RWPE2 (cell line): Measurements from ENCODE around the gene RAD9A.

ENCODE experiments used
- ATAC-seq: fragments of 200-7000 bp; cut with Tn5 transposase; 3 replicates; pipeline ENCODE4 v1.9.1; 2021; ENCODE audit warnings: low read depth
- DNase-seq: peaks from one replicate; pipeline ENCODE4 v3.0.0-alpha.2; 2020; ENCODE audit warnings: low spot score
- H3K27ac ChIP-seq: fragments of 450-650 bp; 2 replicates; pipeline ENCODE4 v1.5.1; 2017; ENCODE audit warnings: mild to moderate bottlenecking; ENCODE audit not compliant: poor library complexity, severe bottlenecking
- H3K27me3 ChIP-seq: fragments of 250-450 bp; sonication (Bioruptor Pico); 2 replicates; pipeline ENCODE4 v1.5.1; 2021; ENCODE audit warnings: mild to moderate bottlenecking, moderate library complexity; ENCODE audit not compliant: insufficient read depth, poor library complexity, severe bottlenecking
- H3K36me3 ChIP-seq: fragments of 250-450 bp; sonication (Bioruptor Pico); 2 replicates; pipeline ENCODE4 v1.5.1; 2020; ENCODE audit warnings: low read depth, mild to moderate bottlenecking, moderate library complexity
- H3K4me1 ChIP-seq: fragments of 250-450 bp; sonication (Bioruptor Pico); 2 replicates; pipeline ENCODE4 v1.5.1; 2021; ENCODE audit warnings: mild to moderate bottlenecking, moderate library complexity; ENCODE audit not compliant: insufficient read depth, poor library complexity, severe bottlenecking
- H3K4me3 ChIP-seq: fragments of 250-450 bp; sonication (Bioruptor Pico); 2 replicates; pipeline ENCODE4 v1.5.1; 2021; ENCODE audit warnings: mild to moderate bottlenecking, moderate library complexity; ENCODE audit not compliant: severe bottlenecking
- H3K9me3 ChIP-seq: fragments of 250-450 bp; sonication (Bioruptor Pico); 2 replicates; pipeline ENCODE4 v1.5.1; 2021; ENCODE audit warnings: mild to moderate bottlenecking, moderate library complexity; ENCODE audit not compliant: severe bottlenecking
- CTCF ChIP-seq: fragments of 450-650 bp; IDR thresholded peaks from one replicate; pipeline ENCODE4 v1.5.1; 2017; ENCODE audit warnings: mild to moderate bottlenecking, moderate library complexity; ENCODE audit not compliant: poor library complexity, severe bottlenecking

RAD9A gene

GRCh38 chr11:67379061-67380058, 12.4 kb upstream of the RAD9A start:
- Histone ChIP-seq H3K27me3 (no peaks in the 10 kb centered on the region), H3K36me3 (no peaks in the 10 kb centered on the region), H3K27ac (peak overlapping the region; percentile 53), H3K4me1 (peaks cover 32% of the 10 kb centered on the region), H3K4me3 (no peak overlapping the region), H3K9me3 (no peaks in the 10 kb centered on the region)
- DNase-seq (no peak), ATAC-seq (peak; percentile 71)
- TF ChIP-seq CTCF, result no peak

DNA sequence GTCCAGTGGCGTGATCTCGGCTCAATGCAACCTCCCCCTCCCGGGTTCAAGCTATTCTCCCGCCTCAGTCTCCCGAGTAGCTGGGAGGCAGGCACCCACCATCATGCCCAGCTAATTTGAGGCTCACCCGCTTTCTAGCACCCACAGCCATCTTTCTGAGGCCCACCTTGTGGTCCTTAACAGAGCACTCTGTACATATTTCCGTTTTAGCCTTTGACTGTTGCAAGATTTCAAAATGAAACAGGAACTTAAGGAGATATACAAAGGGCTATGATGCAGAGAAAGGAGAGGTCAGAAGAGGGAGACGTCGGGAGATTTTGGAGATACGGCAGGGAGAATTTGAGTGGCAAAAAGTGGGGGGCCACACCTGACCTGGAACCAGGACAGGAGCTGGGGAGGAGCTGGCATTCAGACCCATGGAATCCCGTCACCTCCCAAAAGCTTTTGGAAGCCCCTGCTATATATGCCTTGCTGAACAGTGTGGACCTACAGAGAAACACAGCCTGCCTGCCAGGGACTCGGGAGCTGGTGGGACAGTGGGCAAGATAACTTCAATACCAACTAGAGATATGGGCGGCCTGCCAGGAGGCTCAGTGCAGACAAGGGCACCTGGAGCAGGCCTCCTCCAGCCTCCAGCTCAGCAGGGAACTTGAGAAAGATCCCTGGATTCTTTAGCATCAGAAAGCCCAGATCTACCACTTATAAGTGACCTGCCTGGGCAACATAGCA, 10.4 kb upstream of the RAD9A start:
- Histone ChIP-seq H3K36me3 (no peaks in the 10 kb centered on the region), H3K9me3 (no peaks in the 10 kb centered on the region), H3K4me3 (no peak overlapping the region), H3K27ac (no peak overlapping the region), H3K27me3 (no peaks in the 10 kb centered on the region), H3K4me1 (peaks cover 31% of the 10 kb centered on the region)
- DNase-seq, result no peak
- no peak for ATAC-seq
- no peak for TF ChIP-seq CTCF

DNA sequence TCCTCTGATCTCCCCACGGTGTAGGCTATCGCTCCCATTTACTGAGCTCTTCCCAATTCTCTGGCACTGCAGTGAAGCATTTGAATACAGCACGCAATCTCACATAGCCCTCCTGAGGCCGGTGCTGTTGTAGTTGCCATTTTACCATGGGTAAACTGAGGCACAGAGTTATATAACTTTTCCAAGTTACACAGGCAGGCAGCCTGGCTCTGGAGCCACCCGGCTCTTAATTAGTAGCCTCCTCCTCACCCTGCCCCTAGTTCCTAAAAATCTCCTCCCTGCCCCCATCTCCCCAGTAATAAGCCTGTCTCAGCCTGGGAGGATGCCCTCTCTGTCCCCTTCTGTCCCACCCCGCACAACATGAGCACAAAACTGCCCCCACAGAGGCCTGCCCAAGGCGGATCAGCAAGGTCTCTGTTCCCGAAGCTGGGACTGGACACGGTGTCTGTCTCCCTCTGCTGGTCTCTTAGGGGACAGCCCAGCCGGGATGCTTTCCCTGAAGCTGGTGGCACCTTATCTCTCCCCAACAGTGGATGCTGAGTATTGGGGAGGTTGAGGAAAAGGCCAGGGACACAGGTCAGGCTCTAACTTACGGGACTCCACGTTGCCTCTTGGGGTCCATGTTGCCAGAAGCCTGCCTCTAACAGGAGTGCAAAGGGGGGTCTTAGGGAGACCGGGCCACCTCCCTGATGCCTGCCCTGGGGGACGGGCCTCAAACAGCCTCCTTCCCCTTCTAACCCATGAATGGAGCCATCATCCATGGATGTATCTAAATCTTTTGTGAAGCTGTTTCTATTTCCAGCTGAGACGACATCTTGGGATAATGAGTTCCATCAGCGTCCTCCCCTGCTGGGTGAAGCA, 9.3 kb upstream of the RAD9A start:
- H3K9me3 ChIP-seq, result no peaks in the 10 kb centered on the region
- TF ChIP-seq CTCF, result peak; percentile 95

DNA sequence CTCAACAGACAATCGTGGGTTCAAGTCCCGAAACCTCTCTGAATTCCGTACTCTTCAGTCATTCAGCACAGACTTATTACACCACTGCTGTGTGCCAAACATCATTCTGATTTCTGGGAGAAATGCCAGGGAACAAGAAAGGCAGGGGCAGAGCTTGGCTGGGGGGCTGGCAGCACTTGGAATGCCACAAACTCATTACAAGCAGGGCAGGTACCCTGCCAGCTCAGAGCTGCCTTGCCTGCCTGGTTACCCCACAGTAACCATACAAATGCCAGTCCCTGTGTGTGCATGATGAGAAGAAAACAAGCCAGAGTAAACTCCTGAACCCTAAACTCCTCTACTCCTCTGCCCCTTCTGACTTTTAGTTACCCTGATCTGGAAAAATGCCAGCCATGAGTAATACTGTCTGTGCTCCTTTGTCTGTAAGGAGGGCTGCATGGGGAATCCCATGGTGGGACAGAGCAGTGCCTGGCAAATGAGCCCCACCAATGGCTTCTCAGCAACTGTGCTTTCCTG, 6.9 kb upstream of the RAD9A start:
- H3K9me3 ChIP-seq, result no peaks in the 10 kb centered on the region
- H3K36me3 ChIP-seq, result no peaks in the 10 kb centered on the region
- H3K4me1 ChIP-seq, result peaks cover 12% of the 10 kb centered on the region
- no peak for TF ChIP-seq CTCF
- no peaks in the 10 kb centered on the region for H3K27me3 ChIP-seq
- H3K4me3 ChIP-seq, result no peak overlapping the region
- peak; percentile 60 for ATAC-seq
- H3K27ac ChIP-seq, result peak overlapping the region; percentile 38
- no peak for DNase-seq

More for the DNA sequence above, 9.3 kb upstream of the RAD9A start:
- H3K4me3 ChIP-seq, result no peak overlapping the region
- H3K36me3 ChIP-seq, result no peaks in the 10 kb centered on the region
- H3K4me1 ChIP-seq, result peaks cover 27% of the 10 kb centered on the region
- no peak overlapping the region for H3K27ac ChIP-seq
- DNase-seq (no peak), ATAC-seq (peak; percentile 66)
- H3K27me3 ChIP-seq, result no peaks in the 10 kb centered on the region
